Measurements from ENCODE around the gene TRPV5. TPM values are rescaled to one million over a fixed set of nuclear protein-coding genes. Genes with fewer than 3 reads are reported as not detected.

The TRPV5 gene
- polyA plus RNA-seq, 5 donors, result 0.09 to 0.24 (median 0.18) TPM

DNA sequence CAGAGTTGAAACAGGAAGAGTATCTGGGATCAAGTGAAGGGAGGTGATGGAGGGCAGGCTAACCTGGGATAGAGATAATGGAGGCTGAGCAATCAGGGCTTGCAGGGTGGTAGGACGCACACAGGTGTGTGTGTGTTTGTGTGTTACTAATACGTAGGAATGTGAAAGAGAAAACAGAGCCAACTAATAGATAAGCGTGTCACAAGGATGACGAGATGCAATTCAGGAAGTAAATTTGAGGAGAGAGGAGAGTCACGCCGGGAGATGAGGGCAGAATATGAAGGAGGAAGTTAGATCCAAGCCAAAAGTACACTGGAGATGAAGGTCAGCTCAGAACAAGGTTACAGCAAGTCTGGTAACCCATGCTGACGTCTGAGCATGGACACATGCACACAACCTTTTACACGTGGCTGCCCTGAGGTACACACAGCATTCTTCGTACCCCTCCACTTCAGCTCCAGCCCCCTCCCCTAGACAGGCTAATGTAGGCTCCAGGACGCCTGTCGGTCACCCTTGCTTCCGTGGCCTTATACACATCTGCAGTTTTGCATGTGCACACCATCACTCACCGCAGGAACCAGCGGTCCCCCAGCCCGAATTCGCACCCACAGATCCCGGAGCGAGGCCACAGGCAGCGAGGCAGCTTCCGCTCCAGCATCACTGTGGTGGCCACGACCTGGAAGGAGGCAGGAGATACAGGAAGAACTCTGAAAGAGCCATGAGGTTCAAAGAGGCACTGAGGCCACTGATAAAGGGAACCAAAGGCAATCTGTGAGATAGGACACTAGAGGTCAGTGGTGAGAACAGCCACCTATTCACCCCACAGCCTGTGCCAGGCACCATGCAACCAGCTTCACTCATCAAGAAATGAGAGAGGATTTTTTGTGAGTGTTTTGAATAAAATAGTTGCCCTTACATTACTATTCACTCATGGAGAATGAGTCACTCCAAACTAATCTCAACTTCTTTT lies 24.3 kb downstream of the TRPV5 start:
- DNase-seq, result no peak

DNA sequence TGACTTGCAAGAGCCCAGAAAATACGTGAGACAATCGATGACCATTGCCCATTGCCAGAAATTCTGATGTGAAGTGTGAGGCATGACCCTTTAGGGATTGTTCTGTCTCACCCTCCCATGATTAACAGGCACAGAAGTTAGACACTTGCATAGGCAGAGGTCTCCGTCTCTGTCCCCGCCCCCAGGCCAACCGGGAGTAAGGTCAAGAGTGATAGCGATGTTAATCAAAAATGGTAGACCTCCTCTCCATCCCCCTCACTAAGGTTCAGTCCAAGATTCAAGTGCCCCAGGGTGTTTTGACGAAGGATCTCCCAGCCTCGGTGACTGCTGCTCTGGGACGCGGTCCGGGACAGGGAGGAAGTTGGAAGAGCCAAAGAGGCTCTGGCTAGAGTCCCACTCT lies 25.3 kb downstream of the TRPV5 start:
- DNase-seq, result no peak

DNA sequence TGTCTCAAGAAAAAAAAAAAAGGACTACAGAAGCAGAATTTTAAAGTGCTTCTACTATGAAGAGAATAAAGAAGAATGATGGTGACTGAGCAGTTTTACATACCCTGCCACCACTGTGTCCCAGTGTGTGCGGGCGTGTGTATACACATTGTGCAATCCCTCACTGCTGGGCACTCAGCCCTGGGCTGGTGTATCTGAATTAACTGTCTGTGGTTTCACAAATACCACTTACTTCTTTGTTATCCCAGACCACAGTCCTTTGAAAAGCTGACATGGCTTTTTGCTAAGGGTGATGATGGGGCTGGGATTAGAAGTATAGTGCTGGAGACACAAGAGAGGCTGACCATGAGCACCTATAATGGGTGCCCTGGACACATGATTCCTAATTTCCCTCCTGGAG lies 26.9 kb downstream of the TRPV5 start:
- no peak for DNase-seq

DNA sequence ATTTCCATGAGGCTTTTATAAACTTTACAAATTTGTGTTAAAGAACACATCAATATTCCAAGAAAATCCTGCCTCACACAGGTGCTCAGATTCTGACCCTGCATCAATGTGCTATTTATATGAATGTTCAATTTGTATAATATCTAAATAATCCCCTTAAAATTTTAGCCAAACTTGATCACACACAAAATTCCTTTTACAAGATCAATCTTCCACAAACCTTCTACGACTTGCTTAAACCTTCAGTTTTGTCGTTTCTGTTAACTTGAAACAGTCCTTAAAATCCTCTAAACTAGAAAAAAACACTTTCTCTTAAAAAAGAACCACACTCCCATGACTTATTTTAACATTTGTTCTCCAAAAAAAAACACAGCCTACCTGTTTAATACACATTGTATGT lies 27.8 kb downstream of the TRPV5 start:
- DNase-seq, result no peak

DNA sequence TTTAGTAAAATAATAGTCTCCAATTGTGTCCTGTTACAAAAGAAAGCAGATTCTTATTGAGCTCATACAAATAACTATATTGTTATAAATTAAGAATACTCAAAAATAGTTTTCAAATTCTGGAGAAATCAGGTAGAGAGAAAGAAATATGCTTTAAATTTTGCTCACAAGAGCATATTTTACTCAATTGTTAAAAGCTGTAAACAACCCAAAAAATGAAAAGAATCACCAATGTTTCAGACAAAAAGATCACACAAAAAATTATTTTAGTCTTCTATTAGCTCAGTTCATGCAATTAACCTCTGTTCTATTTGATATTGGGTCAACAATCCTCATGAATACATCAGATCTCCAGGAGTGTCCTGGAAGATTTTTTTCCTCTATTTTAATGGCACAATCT lies 29.4 kb downstream of the TRPV5 start:
- DNase-seq, result no peak

DNA sequence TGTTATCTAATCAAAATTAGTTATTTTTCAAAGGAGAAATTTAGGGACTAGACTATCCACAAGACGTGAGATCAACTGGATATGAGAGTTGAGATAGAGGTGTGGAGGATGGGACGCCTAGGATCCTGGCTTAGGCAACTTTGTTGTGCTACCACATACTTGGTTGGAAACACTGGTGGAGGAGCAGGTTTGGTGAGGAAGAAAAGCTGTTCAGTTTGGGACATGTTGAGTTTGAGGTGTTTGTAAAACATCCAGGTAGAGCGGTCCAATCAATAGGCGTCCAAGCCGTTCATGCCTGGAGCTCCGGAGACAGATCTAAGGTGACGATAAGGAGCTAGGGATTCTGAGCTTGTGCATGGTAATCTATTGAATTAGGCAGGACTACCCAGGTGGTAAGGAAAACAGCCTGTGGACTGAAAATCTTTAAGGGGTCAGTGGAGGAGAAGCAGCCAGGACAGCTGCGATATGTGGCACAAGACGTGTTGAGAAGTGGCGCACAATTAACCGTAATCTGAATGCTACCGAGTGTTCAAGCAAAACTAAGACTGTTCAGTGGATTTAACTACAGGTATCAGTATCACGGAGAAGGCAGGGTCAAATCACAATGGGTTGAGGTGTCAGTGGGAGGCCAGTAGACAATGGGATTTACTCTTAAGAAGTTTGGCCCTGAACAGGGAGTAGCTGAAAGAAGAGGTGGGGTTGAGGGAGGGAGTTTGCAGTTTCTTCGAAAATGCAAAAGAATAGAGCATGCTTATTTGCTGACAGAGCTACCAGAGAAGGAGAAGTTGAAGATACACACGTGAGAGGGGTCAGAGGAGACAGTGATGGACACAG lies 31.9 kb downstream of the TRPV5 start:
- DNase-seq, result no peak

DNA sequence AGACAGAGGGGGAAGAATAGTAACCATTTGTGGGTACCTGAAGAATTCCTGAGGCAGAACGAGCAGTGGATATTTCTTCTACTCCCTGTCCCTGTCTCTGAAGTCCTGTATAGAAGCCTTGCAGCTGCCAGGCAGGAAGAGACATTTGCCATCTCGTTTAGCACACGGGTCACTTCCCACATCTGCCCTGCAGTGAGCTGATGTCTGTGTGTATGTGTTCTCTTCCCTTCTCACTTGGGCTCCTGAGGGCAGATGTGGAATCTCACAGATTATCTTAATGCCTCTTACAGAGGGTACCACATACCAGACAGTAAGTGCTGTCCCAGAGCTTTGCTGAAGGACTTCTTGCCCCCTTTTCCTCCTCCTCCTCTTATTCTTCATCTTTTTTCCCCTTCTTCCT lies 33.9 kb downstream of the TRPV5 start:
- DNase-seq, result no peak

DNA sequence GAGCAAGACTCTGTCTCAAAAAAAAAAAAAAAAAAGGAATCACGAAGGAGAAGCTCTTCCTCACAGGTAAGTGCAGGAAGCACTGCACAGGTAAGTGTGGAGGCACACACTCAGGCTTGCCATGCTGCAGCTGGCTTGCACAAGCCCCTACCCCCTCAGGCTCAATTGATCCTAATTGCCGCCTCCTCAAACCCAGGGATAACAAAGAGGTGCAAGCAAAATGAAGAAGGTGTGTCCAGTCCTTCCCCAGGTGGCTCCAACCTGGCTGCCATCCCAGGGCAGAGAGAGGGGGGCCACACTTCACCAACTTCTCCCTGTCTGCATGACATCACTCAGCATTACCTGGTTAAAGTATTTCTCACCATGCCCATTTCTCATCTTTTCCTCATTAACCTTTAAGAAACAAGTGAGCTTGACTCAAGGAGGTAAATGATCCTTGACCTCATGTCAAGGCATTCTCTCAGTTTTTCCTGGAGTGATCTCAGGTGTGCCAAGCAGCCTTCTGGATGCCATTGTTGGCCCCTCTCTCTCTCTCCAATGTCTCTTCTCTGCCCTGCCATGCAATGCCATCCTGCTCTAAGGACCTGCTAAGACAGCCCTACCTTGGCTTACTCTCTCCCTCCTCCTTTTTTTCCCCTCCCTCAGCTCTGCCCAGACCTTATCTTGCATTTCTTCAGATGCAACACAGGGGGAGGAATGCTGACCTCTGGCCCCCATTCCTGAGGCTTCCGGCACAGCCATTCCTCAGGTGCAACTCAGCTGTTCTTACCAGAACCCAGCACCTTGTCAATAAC lies 35.0 kb downstream of the TRPV5 start:
- DNase-seq, result no peak

DNA sequence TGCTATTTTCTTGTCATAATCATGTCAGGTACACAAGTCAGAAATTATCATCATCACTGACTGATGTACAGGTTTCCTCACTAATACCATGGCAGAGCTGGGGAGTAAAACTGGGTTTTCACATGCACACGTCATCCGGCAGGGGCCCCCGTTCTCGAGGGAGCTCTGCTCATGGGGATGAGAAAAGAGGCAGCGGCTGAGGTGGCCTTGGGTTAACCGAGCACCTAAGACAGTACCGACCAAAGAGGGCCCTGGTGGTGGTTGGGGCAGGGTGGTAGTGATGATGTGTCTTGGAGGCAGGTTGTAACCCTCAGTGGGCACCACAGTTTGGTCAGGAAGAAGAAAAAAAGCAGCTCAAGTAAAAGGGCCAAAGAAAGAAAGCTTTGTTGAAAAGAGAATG lies 35.9 kb downstream of the TRPV5 start:
- DNase-seq, result no peak

DNA sequence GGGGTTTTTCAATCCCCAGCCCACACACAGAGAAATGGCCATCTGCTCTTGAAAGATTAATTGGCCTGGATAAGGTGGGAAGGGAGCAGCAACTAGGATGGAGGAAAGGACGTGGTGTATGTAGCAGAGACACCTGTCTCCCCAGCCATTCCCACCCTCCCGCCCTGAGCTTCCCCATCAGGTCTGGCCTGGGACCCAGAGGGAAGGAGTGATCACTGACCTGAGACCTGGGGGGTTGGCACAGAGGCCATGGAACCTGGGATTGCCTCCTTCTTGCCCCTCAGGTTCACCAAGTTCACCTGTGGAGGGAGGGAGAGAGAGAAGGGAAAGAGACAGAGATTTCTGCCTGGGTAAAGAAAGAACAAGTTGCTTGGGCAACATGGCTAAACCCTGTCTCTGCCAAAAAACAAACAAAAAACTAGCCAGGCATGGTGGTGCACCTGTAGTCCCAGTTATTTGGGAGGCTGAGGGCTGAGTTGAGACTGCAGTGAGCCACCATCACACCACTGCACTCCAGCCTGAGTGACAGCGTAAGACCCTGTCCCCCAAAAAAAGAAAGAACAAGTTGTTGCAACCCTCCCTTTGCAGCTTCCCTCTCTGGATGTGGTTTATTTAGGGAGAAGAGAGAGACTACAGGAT lies 36.7 kb downstream of the TRPV5 start:
- no peak for DNase-seq

DNA sequence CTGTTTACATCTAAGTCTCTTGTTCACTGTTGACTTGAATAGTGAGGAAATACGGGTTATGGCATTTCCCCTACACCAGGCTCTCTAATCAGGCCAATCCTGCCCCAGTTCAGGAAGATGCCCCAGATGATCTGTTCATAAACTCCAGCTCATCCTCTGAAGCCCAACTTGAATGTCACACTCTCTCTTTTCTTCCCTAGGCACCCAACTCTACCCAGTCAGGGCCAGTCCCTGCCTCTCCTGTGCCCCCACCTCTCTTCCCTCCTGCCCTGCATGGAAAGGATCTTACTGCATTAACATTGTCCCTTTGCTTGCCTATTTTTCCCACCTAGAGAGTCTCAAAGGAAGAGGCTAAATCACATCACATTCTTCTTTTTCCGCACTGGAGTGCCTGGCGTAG lies 37.4 kb downstream of the TRPV5 start:
- no peak for DNase-seq

DNA sequence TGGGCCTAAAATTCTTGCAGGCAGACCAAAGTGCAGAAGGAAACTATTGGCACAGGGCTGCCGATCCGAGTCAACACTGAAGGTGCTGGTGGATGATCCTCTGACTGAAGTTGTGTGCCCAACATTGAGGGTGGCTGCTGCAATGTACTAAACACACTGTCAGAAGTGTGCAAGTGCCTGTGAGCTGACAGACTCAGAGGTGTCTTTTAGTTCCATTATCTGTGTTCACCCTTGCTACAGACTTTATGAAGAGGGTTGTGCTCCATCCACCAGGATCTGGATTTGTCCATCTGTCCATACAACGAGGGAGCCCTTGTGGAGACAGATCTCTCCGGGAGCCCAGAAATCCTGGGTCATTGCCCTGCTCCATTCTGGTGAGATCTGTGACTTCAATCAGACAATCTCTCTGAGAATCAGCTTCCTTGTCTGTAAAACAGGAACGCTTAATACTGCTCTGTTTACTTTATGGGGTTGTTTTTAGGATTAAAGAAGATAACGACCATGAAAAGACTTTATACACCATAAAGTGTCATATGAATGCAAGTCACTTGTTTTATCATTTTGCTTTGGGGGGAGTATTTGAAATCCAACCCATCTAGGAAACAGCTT lies 38.5 kb downstream of the TRPV5 start:
- DNase-seq, result no peak

DNA sequence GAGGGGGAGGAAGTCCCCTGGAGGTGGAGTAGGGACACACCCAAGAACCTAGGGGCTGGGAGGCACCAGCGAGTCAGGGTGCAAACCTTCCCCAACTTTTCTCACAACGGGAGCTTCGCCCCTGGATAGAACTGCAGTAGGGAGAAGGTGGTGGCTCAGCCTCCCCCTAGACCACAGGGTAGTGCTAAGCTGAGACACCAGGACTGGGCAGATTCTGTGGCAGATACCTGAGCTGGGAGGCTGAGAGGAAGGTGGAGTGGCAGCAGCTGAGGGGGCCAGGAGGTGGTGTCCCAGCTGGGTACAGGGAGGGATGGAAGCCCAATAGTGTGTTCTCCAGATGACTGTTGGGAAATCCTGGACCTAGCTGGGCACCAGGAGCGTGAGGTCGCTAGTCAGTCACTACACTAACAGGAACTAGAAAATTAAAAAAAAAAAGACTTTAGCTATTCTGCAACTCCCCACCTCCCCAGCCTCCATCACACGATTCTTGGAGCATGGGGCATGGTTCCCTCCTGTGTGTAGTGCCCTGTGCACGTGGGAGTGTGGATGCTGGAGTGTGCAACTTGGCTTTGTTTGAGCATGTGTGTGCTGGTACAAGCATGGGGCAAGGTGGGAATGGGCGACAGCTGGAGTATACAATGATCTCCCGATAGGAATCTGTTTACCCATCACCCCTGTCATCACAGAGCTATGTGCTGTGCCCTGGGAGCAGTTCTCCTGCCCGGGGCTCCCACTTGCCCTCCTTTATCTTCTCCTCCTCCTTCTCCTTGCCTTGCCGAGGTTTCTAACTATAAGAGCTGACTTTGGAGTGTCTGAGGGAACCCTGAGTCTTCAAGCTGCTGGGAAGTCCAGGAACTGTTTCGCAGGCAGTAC lies 39.2 kb downstream of the TRPV5 start:
- DNase-seq, result no peak

DNA sequence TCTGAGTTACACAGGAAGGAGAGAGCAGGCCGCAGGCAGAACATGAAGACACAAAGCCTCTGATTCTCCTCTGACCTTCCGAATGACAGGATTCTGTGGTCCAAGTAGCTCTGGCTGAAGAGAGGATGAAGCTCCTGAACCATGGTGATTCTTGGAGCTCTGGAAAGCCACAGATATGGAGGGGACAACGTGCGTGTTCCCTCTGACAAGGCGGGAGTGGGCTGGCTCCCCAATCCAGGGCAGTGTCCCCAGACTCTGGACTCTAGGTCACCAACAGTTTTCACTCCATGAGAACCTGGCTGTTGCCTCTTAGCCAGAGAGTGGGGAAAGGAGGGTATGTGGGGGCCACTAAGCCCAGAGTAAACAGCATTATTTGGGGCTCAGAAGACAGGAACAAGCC lies 40.6 kb downstream of the TRPV5 start:
- no peak for DNase-seq

DNA sequence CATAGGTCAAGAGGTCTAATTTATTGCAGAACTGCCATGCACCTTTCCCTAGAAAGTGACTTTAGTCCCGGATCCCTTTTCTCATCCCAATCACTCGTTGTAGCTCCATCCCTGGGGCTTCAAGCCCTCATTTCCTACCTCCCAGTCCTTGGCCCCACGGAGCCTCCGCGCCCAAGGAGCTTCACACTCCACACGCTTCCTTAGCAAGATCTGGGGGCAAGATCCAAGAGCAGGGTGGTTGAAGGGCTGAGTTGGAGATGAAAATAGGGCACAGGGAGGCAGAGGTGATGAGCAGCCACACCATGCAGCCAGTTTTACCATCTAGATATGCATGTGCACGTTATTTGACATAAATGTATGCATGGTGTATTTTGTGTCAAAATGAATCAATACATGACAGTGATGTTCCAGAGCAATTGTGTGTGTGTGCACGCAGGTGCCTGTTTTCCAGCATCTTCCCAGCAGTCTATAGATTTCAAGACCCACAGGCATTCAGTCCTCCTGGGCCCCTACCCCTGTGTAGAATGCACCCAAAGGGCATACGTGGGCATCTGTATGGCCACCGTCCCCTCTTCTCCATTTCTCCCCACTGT lies 42.0 kb downstream of the TRPV5 start:
- no peak for DNase-seq

DNA sequence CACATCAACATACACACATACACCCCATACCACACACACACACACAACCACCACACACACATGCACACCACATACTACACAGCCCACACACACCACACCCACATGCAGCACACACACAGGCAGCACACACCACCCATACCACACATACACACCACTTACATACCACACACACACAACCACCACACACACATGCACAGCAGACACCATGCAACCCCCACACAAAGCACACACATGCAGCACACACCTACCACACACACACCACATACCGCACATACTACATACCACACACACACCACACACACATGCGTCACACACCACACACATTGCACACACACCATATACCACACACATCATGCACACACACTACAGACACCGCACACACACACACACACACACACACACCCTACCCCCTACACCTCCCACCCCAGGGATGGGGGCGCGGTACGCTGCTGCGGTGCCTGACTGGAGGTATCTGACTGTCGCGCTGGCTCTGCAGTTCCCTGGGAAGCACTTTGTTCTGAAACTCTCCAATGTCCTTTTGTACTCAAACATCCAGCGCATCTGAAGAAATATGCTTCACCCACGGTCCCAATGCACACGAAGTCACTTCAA lies 42.6 kb downstream of the TRPV5 start:
- DNase-seq, result no peak

DNA sequence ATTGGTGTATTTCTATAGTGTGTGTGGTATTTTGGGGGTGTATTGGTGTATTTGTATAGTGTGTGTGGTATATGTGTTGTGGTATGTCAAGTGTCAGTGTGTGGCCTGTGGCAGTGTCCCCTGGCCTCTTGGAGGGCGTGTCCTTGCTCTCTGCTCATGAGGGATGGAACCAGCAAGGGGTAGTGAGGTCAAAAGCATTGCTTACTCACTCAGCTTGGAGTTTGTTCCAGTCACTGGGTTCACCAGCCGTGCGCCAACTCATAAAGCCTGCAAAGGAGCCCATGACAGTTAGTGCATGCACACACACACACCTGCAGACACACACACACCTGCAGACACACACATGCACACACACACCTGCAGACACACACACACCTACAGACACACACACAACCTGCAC lies 43.7 kb downstream of the TRPV5 start:
- DNase-seq, result no peak

DNA sequence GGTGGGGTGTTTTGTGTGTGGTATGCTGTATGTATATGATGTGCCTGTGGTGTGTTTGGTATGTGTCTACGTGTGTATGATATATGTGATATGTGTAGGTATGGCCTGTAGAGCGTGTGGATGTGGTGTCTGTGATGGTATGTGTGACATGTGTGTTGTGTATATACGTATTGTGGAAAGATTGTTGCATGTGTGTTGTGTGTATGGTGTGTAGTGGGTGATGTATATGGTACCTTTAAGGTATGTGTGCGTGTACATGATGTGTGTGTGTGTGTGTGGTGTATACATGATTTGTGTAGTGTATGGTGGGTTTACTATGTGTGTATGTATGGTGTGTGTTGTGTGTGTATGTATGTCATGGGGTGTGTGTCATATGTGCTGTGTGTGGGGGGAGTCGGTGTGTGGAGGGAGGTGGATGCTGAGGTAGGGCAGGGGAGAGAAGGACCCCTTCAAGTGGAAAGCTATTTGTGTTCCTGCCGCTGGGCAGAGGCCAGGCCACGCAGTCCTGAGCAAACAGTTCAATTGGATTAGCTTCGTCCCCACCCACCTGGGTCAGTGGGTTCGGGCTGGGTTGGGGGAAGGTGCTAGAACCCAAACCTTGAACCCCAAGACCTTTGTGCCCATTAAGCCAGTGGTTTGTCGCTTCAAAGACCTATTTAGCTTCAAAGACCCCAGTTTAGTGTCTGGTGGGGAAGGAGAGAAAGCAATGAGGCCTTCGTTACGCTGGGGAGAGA lies 46.1 kb downstream of the TRPV5 start:
- DNase-seq, result no peak

DNA sequence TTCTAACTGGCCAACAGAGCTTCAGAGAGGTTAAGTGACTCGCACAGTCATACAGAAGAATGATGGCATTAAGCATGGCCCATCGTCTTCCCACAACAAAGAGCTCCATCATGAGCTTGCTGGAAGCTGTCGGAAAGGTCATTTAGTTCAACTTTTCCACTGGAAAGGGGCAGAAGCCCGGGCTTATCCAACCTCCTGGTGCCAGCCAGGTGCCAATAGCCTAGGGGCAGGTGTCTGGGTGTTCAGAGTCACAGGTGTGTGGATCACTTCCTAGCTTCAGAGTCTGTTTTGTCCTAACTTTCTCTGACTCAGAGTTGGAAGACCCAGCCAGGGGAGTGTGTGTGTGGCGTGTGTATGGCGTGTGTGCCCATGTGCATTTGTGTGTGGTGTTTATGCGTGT lies 46.7 kb downstream of the TRPV5 start:
- no peak for DNase-seq
